Vagina (tissue), 2 donors: ENCODE results near the gene PACC1.

Source experiments
- POLR2AphosphoS5 ChIP-seq, 2 donors: sonication (generic); formaldehyde crosslinking; IDR thresholded peaks; one replicate each; pipeline ENCODE4 v1.9.0; 2017; ENCODE audit warnings: antibody characterized with exemption in 2 of 2, mild to moderate bottlenecking in 2 of 2, low read depth in 1 of 2; ENCODE audit not compliant: insufficient read depth in 1 of 2
- TF ChIP-seq, protein P1 (sequence below), 3 experiments: fragments of 450-650 bp in 2 of 3; fragments of 200-600 bp in 1 of 3; sonication (generic) in 1 of 3; IDR thresholded peaks; one replicate each; pipeline ENCODE4 v1.5.1; 2017 to 2019; ENCODE audit warnings: antibody characterized with exemption in 3 of 3, mild to moderate bottlenecking in 2 of 3, moderate library complexity in 2 of 3

DNA sequence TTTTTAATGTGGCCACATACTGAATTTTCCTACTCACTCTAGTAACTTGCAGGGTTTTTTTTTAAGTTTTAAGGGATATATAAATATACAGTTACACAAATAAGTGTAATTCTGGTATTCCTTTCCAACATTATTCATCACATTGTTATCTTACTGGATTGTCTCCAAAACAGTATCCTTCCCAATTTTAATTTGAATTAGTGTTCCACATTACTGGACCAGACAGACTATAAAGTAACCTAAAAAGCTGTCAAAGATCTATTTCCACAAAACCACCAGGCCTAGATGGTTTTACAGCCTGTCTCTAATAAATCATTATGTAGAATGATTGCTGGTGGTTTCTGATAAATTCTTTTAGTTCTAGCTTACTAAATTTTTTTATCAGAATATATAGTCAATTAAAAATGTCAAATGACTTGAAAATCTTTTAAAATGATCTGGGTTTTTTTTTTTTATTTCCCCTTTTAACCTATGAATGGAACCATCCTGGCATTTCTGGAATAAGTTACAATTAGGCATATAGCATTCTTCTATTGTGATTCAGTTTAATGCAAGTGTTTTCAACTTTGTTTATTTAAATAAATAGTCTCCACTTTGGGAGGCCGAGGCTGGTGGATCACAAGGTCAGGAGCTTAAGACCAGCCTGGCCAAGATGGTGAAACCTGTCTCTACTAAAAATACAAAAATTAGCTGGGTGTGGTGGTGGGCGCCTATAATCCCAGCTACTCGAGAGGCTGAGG lies 59.3 kb downstream of the PACC1 start:
- TF ChIP-seq, protein P1, sequence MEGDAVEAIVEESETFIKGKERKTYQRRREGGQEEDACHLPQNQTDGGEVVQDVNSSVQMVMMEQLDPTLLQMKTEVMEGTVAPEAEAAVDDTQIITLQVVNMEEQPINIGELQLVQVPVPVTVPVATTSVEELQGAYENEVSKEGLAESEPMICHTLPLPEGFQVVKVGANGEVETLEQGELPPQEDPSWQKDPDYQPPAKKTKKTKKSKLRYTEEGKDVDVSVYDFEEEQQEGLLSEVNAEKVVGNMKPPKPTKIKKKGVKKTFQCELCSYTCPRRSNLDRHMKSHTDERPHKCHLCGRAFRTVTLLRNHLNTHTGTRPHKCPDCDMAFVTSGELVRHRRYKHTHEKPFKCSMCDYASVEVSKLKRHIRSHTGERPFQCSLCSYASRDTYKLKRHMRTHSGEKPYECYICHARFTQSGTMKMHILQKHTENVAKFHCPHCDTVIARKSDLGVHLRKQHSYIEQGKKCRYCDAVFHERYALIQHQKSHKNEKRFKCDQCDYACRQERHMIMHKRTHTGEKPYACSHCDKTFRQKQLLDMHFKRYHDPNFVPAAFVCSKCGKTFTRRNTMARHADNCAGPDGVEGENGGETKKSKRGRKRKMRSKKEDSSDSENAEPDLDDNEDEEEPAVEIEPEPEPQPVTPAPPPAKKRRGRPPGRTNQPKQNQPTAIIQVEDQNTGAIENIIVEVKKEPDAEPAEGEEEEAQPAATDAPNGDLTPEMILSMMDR (IDR thresholded peaks at IDR 0.05) = no peak
- TF ChIP-seq POLR2AphosphoS5 (IDR thresholded peaks at IDR 0.05; ENCODE audit: insufficient read depth in 1 of 2, low read depth in 1 of 2) = no peak
